GM12873 (cell line): ENCODE measurements around the gene P2RY12.

Experiments
- TF ChIP-seq, protein P1 (sequence below): IDR thresholded peaks from 2 replicates; pipeline ENCODE4 v1.5.1; 2012; ENCODE audit warnings: low read depth, mild to moderate bottlenecking, moderate library complexity, low read length, control low read depth; ENCODE audit not compliant: insufficient read depth; ENCODE audit errors: missing control alignments

P2RY12 gene

DNA sequence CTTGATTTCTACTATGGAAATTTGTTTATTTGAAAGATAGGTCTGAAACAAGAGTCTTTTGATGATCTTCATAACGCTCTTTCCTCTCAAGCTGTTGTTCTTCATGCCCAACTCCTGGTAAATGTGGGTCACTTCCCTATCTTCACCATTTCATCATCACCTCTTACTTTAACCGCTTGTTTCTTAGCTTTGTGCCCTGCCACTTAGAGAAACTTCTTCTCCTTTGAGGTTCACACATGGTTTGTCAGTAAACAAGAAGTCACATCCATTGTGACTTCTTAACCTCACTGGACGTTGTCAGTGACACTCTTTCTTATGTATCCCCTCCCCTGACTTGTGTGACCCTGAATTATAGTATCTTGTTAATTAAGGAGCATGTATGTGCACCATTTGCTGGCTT is 38.3 kb downstream of the P2RY12 start:
- TF ChIP-seq, protein P1, sequence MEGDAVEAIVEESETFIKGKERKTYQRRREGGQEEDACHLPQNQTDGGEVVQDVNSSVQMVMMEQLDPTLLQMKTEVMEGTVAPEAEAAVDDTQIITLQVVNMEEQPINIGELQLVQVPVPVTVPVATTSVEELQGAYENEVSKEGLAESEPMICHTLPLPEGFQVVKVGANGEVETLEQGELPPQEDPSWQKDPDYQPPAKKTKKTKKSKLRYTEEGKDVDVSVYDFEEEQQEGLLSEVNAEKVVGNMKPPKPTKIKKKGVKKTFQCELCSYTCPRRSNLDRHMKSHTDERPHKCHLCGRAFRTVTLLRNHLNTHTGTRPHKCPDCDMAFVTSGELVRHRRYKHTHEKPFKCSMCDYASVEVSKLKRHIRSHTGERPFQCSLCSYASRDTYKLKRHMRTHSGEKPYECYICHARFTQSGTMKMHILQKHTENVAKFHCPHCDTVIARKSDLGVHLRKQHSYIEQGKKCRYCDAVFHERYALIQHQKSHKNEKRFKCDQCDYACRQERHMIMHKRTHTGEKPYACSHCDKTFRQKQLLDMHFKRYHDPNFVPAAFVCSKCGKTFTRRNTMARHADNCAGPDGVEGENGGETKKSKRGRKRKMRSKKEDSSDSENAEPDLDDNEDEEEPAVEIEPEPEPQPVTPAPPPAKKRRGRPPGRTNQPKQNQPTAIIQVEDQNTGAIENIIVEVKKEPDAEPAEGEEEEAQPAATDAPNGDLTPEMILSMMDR = no peak

DNA sequence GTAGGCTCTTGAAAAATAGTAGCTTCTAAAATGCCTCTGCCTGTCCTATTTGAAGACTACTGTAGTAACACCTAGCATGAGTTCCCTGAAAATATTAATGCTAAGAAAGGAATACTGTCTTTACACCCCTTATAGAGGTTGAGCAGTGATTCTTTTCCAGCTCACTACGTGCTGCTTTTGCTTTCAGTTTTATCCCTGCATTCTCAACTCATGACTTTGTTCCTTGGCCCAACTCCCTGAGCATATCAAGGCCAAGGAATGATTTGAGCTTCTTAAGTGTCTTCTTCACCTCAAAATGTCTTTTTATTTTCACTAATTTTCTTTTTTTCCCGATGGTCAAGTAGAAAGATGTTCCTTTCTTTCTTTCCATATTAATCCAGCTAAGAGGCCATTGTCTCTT is 38.7 kb downstream of the P2RY12 start:
- TF ChIP-seq, protein P1 = no peak

DNA sequence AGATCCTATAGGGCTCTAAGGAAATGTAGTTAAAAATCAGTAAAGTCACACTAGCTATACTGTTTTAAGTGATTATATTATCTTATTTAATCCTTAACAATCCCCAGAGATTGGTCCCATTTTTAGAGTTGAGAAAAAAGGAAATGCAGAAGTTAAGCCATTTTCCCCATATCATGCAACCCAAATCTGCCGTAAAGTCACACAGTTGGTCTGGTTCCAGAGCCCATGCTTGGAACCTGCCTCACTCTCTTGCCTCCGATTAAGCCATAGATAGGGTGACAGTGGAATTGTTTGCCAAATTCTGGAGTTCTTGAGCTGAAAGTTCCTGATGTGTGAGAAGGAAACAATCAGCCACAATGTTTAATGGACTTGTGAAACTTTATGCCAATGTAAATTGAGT is 52.9 kb downstream of the P2RY12 start:
- TF ChIP-seq, protein P1 = no peak

DNA sequence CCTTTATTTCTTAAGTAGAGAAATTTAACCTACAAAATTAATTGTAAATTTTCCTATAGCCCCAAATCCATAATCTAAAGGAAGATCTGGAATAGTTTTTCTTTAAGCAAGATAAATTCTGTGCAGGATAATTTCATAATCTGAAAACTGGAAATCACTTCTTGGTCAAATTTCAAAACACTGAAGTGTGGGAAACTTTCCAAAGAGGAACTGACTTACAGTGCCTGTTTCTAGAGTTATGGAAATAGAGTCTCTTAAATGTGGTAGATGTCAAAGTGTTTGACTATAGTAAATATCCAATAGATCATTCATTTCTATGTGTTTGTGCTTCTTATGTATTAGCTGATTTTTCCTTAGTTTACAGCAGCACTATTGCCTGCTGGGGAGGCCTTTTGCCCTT is 53.7 kb downstream of the P2RY12 start:
- TF ChIP-seq, protein P1 = no peak

DNA sequence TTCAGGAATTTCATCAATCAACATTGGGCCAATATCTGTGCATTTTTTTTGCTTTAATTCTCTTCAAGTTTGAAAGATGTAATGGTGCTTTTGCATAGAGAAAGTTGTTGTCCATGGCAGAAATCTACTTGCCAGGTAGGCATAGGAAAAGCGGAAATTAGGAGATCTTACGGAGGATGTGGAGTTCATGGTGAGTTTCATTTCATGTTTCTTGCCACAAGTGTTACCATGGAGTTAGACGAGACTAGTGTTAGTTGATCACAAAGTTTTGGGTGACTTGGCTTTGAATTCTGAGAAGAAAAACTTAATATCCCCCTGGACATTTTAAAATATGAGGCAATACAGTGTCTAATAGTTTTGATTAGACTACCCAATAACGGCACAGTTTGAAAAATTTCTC is 54.2 kb downstream of the P2RY12 start:
- TF ChIP-seq, protein P1 = no peak

DNA sequence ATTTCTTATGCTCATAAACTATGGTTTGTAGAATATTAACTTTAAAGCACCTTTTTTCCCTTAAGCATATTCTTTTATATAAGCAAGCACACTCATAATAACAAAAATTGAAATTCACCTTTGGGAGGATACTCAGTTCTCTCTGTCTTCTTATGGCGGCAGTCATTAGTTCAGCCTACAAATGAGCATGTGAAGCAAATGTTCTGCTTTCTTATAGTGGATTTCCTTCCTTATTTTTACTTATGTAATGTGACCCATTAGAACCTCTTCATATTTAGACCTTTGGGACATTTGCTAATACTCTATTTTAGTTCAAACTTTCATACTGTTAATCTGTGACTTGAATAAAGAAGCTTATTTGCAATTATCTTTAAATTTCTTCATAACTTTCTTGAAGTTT is 55.2 kb downstream of the P2RY12 start, which contains the start of gene P2RY13:
Gene P2RY13 (minus strand): TSS at position 187 of the 400 bp plus-strand sequence. CDS start 21 bp downstream, at position 166.
- TF ChIP-seq, protein P1 = no peak

DNA sequence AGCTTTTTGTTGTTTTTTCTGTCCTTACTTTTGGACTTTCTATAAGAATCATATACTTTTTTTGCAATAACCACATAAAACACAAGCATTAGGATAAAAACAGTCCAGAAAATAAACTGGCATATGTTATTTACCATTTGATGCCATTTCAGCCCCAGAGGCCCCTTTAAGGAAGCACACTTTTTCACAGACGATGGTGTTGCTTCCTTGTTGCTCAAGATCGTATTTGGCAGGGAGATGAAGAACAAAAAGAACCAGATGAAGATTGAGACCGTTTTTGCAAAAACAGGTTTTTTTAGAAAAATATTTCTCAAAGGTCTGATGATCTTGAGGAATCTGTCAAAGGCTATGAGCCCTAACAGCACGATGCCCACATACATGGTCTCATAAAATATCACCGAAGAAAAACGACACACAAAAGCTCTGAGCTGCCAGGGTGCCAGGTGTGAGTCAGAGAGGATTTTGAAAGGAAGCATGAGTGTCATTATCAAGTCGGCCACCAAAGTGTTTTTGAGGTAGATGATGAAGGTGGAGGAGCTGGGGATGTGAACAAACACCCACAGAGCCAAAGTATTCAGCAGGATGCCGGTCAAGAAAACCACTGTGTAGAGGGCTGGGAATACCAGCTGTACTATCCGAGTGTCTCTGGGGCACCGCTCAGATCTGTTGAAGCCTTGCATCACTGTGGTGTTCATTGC is 56.1 kb downstream of the P2RY12 start:
- TF ChIP-seq, protein P1 = no peak
